ENCODE results near the gene GLB1L.

GRCh38 chr2:219292616-219293015 is 47.4 kb upstream of the GLB1L start:
- TF ChIP-seq REST (IDR thresholded peaks at IDR 0.05), result no peak
- TF ChIP-seq RAD21 (IDR thresholded peaks at IDR 0.05), result no peak
- no peak for TF ChIP-seq GABPA (IDR thresholded peaks at IDR 0.05 in 1 of 2, conservative IDR thresholded peaks at IDR 0.05 in 1 of 2)
- TF ChIP-seq CTCF (IDR thresholded peaks at IDR 0.05; ENCODE audit: low read depth, low read length, missing input control), result no peak
- TF ChIP-seq MAX (IDR thresholded peaks at IDR 0.05), result no peak
- TF ChIP-seq TAF1 (conservative IDR thresholded peaks at IDR 0.05), result no peak
- TF ChIP-seq EGR1 (IDR thresholded peaks at IDR 0.05; ENCODE audit: low read depth in 2 of 2), result no peak
- no peak for TF ChIP-seq ATF3 (IDR thresholded peaks at IDR 0.05)
- no peak for TF ChIP-seq ZBTB33 (IDR thresholded peaks at IDR 0.05)
- TF ChIP-seq HNF4A (conservative IDR thresholded peaks at IDR 0.05), result no peak
- TF ChIP-seq JUND (IDR thresholded peaks at IDR 0.05), result no peak
- no peak for TF ChIP-seq YY1 (IDR thresholded peaks at IDR 0.05)
- TF ChIP-seq NR2F2 (IDR thresholded peaks at IDR 0.05), result no peak
- TF ChIP-seq RXRA (IDR thresholded peaks at IDR 0.05), result no peak
